GM21723 (cell line): ENCODE data around the gene OR51E1.

Source experiments
- ATAC-seq: cut with Tn5 transposase; IDR thresholded peaks from one replicate; pipeline ENCODE4 v1.9.1; 2021; ENCODE audit warnings: mild to moderate bottlenecking, moderate library complexity; ENCODE audit not compliant: unreplicated experiment

The OR51E1 gene

GRCh38 chr11:4643682-4644081 lies at the start of gene OR51E1:
Gene OR51E1 (plus strand): TSS chr11:4643982. CDS start chr11:4652527, 8,545 bp downstream.
- no peak for ATAC-seq

- no peak for ATAC-seq
Observed at GRCh38 chr11:4605057-4605456, 38.7 kb upstream of the OR51E1 start.

GRCh38 chr11:4606231-4607015 lies 37.4 kb upstream of the OR51E1 start:
- ATAC-seq: no peak

- ATAC-seq: no peak
Observed at GRCh38 chr11:4607096-4607495, 36.7 kb upstream of the OR51E1 start.

GRCh38 chr11:4607781-4608666 lies 35.8 kb upstream of the OR51E1 start, which contains the start of gene TRIM68:
Gene TRIM68 (minus strand): TSS chr11:4608231. CDS start chr11:4605504, 2,727 bp downstream.
- ATAC-seq: peak; percentile 99

- no peak for ATAC-seq
Observed at GRCh38 chr11:4610258-4610935, 33.4 kb upstream of the OR51E1 start.

- ATAC-seq: no peak
Observed at GRCh38 chr11:4611986-4612385, 31.8 kb upstream of the OR51E1 start.

- no peak for ATAC-seq
Observed at GRCh38 chr11:4615856-4616444, 27.8 kb upstream of the OR51E1 start.

GRCh38 chr11:4619514-4619913 lies 24.3 kb upstream of the OR51E1 start:
- no peak for ATAC-seq

GRCh38 chr11:4626207-4627099 lies 17.3 kb upstream of the OR51E1 start:
- ATAC-seq: no peak

GRCh38 chr11:4636136-4636535 lies 7.6 kb upstream of the OR51E1 start:
- no peak for ATAC-seq

- ATAC-seq: peak; percentile 94
Observed at GRCh38 chr11:4636962-4637661, 6.7 kb upstream of the OR51E1 start, which contains the start of gene OR51D1. Gene OR51D1 (plus strand): TSS chr11:4637477. CDS start chr11:4639791, 2,314 bp downstream.

- ATAC-seq: no peak
Observed at GRCh38 chr11:4637662-4638047, 6.1 kb upstream of the OR51E1 start.

GRCh38 chr11:4639931-4640330 lies 3.9 kb upstream of the OR51E1 start:
- ATAC-seq: no peak

- no peak for ATAC-seq
Observed at GRCh38 chr11:4641501-4641900, 2.3 kb upstream of the OR51E1 start.

GRCh38 chr11:4642043-4642442 lies 1.7 kb upstream of the OR51E1 start:
- no peak for ATAC-seq

GRCh38 chr11:4643076-4643475 lies 706 bp upstream of the OR51E1 start:
- no peak for ATAC-seq

GRCh38 chr11:4644233-4644632 lies 451 bp downstream of the OR51E1 start:
- ATAC-seq: no peak

- no peak for ATAC-seq
Observed at GRCh38 chr11:4645974-4646373, 2.2 kb downstream of the OR51E1 start.
